ENCODE measurements around the gene CACNA2D2. TPM values are rescaled to one million over a fixed set of nuclear protein-coding genes. Genes with fewer than 3 reads are reported as not detected.

The CACNA2D2 gene
- total RNA-seq, 4 donors from 2014 or later: 0.19 to 3.6 (median 0.94) TPM

GRCh38 chr3:50325113-50325480 lies 178.3 kb downstream of the CACNA2D2 start:
- ATAC-seq (ENCODE audit: low FRiP score) (no peak), DNase-seq (ENCODE audit: low spot score) (no peak)
- TF ChIP-seq, protein P1, sequence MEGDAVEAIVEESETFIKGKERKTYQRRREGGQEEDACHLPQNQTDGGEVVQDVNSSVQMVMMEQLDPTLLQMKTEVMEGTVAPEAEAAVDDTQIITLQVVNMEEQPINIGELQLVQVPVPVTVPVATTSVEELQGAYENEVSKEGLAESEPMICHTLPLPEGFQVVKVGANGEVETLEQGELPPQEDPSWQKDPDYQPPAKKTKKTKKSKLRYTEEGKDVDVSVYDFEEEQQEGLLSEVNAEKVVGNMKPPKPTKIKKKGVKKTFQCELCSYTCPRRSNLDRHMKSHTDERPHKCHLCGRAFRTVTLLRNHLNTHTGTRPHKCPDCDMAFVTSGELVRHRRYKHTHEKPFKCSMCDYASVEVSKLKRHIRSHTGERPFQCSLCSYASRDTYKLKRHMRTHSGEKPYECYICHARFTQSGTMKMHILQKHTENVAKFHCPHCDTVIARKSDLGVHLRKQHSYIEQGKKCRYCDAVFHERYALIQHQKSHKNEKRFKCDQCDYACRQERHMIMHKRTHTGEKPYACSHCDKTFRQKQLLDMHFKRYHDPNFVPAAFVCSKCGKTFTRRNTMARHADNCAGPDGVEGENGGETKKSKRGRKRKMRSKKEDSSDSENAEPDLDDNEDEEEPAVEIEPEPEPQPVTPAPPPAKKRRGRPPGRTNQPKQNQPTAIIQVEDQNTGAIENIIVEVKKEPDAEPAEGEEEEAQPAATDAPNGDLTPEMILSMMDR (IDR thresholded peaks at IDR 0.05): no peak

DNA sequence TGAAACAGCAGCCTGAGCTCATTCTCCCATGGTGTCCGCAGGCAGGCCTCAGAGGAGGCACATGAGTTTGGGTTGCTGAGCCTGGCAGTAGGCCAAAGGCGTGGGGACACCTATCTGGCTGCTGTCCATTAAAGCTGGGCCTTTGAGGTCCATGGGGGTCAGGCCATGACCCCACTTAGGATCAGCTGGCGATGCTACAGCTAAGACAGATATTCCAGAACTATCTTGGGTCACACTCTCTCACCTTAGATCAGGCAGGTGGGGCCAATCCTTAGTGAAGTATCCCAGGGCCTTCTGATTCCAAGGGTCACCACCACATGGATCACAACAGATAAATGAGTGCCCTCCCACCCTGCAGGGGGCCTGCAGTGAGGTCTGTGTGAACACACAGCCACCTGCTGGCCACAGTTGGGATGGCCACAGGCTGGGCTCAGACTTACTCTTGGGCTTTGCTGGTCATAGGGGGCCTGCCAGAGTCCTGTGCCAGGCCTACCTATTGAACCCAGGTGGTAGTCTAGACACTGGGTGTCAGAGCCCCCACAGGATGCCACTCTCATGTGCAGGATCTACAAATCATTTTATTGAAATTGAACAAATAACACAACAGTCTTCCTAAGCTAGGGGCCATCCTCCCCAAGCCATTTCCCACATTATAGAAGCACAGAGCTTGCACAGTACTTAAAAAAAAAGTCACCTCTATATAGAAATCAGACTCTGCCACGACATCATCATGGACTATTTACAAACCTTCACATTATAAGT lies 178.9 kb downstream of the CACNA2D2 start:
- ATAC-seq (ENCODE audit: low FRiP score): no peak
- TF ChIP-seq, protein P1 (IDR thresholded peaks at IDR 0.05): peak in 2 of 3 donors; percentile 79 to 84
- peak; percentile 77 for DNase-seq (ENCODE audit: low spot score)

GRCh38 chr3:50323614-50324199 lies 179.7 kb downstream of the CACNA2D2 start:
- DNase-seq (ENCODE audit: low spot score) (no peak), ATAC-seq (ENCODE audit: low FRiP score) (no peak)
- TF ChIP-seq, protein P1 (IDR thresholded peaks at IDR 0.05): no peak

DNA sequence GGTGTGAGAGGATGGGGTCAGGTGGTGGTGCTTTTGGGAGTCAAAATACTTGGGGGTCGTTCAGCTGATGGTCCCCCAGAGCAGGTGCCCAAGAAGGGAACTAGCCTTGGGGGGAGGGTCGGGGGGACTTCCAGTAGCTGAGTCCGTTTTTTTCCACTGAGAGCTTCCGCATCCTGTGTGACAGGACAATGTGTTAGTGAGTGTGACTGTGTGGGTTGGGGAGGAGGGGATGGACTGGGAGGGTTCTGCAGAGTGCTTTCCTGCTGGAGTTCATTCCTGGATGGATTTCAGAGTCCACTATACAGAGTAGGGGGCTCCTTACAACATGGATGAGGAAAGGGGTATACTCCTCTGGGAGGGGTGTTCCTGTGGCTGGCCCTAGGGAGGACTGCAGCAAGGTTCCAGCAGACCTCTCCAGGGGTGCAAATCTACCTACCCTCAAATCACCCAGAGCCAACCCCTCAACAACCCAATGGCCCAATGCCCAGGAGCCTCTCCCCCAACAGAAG lies 180.3 kb downstream of the CACNA2D2 start:
- DNase-seq (ENCODE audit: low spot score): no peak
- ATAC-seq (ENCODE audit: low FRiP score): no peak
- TF ChIP-seq, protein P1 (IDR thresholded peaks at IDR 0.05): no peak

- TF ChIP-seq, protein P1 (IDR thresholded peaks at IDR 0.05): no peak
- DNase-seq (ENCODE audit: low spot score) (no peak), ATAC-seq (ENCODE audit: low FRiP score) (no peak)
Measured at GRCh38 chr3:50322386-50323091, 180.9 kb downstream of the CACNA2D2 start, which contains the start of gene HYAL2. HYAL2 (minus strand) TSS chr3:50322745; CDS start chr3:50320489, 2,256 bp downstream.

- ATAC-seq (ENCODE audit: low FRiP score) (no peak), DNase-seq (ENCODE audit: low spot score) (no peak)
- TF ChIP-seq, protein P1 (IDR thresholded peaks at IDR 0.05): no peak
Measured at GRCh38 chr3:50322115-50322385, 181.4 kb downstream of the CACNA2D2 start.
